A549 (cell line): ENCODE data around the gene ARHGDIA. TPM values are rescaled to one million over a fixed set of nuclear protein-coding genes. Genes with fewer than 3 reads are reported as not detected.

Source experiments
- ATAC-seq, 2 experiments: fragments of 200-7000 bp in 1 of 2; fragments of >200 bp in 1 of 2; cut with Nextera tagmentation in 1 of 2; cut with Tn5 transposase in 1 of 2; 3 replicates each; pipeline versions ENCODE4 v1.8.0 to v1.9.1; 2018 to 2020; ENCODE audit warnings: mild to moderate bottlenecking in 1 of 2, moderate library complexity in 1 of 2
- CTCF ChIA-PET: fragments of 300-600 bp; sonication (Branson Sonifier 250); formaldehyde crosslinking; extraction: SDS; loops from one replicate; lab custom pipeline; 2021; ENCODE audit warnings: antibody characterized with exemption, inconsistent platforms; lab: Yijun Ruan, JAX
- POLR2A ChIA-PET: fragments of 350-600 bp; formaldehyde crosslinking; extraction: SDS; loops from one replicate; lab custom pipeline; 2021; ENCODE audit warnings: antibody characterized with exemption, inconsistent platforms; lab: Yijun Ruan, JAX
- DNase-seq, 2 experiments: peaks; one replicate each; pipeline versions ENCODE4 v3.0.0 to v3.0.0-alpha.2; 2011 to 2016; ENCODE audit warnings: low read depth in 1 of 2, low spot score in 1 of 2
- FAIRE-seq: peaks from 2 replicates; lab custom pipeline; 2011; peaks lifted over from hg19 to GRCh38; lab: Jason Lieb, UNC
- H3K27ac ChIP-seq, 2 experiments: fragments of >200 bp; sonication (Bioruptor Twin); formaldehyde crosslinking; 3 replicates each; pipeline ENCODE4 v1.5.1; 2016 to 2017
- H3K4me1 ChIP-seq: fragments of >200 bp; sonication (Bioruptor Twin); formaldehyde crosslinking; 3 replicates; pipeline ENCODE4 v1.6.1; 2016
- H3K4me2 ChIP-seq: fragments of >200 bp; sonication (Bioruptor Twin); formaldehyde crosslinking; 3 replicates; pipeline ENCODE4 v1.6.1; 2016
- H3K4me3 ChIP-seq: fragments of >200 bp; sonication (Bioruptor Twin); formaldehyde crosslinking; 3 replicates; pipeline ENCODE4 v1.5.1; 2016
- H3K9me3 ChIP-seq: fragments of >200 bp; sonication (Bioruptor Twin); formaldehyde crosslinking; 3 replicates; pipeline ENCODE4 v1.6.1; 2016
- CBX8 ChIP-seq: fragments of 200-600 bp; sonication (generic); IDR thresholded peaks from 2 replicates; pipeline ENCODE4 v1.6.1; 2016
- CEBPB ChIP-seq, 2 experiments: fragments of >200 bp in 1 of 2; sonication (Bioruptor Twin) in 1 of 2; formaldehyde crosslinking in 1 of 2; IDR thresholded peaks; 2 replicates each; pipeline ENCODE4 v1.6.1; 2012 to 2016
- EHF ChIP-seq: fragments of 250-450 bp; sonication (Bioruptor Pico); IDR thresholded peaks from 2 replicates; pipeline ENCODE4 v1.5.0; 2020; ENCODE audit warnings: mild to moderate bottlenecking
- FOXS1 ChIP-seq: fragments of 250-450 bp; sonication (Bioruptor Pico); IDR thresholded peaks from 2 replicates; pipeline ENCODE4 v1.5.0; 2020; ENCODE audit warnings: mild to moderate bottlenecking, moderate library complexity
- HOXA7 ChIP-seq: fragments of 250-450 bp; sonication (Bioruptor Pico); IDR thresholded peaks from 2 replicates; pipeline ENCODE4 v1.5.0; 2020; ENCODE audit warnings: mild to moderate bottlenecking, moderate library complexity
- JUNB ChIP-seq: fragments of >200 bp; sonication (Bioruptor Twin); formaldehyde crosslinking; IDR thresholded peaks from 2 replicates; pipeline ENCODE4 v1.6.1; 2016
- KDM1A ChIP-seq: fragments of 200-600 bp; sonication (generic); IDR thresholded peaks from 2 replicates; pipeline ENCODE4 v1.6.1; 2016; ENCODE audit warnings: low read depth, mild to moderate bottlenecking
- KDM5A ChIP-seq: fragments of 200-600 bp; sonication (generic); IDR thresholded peaks from 2 replicates; pipeline ENCODE4 v1.6.1; 2016; ENCODE audit warnings: antibody characterized with exemption, mild to moderate bottlenecking
- MAZ ChIP-seq: fragments of 150-350 bp; IDR thresholded peaks from 2 replicates; pipeline ENCODE4 v1.6.1; 2014; ENCODE audit warnings: antibody characterized with exemption, low read depth, low read length, borderline replicate concordance
- MYC ChIP-seq: IDR thresholded peaks from 2 replicates; pipeline ENCODE4 v1.6.1; 2012; ENCODE audit warnings: mild to moderate bottlenecking, inconsistent platforms, low read length, improper control_type of control experiment, borderline replicate concordance
- NPAS2 ChIP-seq: fragments of 250-450 bp; sonication (Bioruptor Pico); IDR thresholded peaks from 2 replicates; pipeline ENCODE4 v1.8.0; 2022; ENCODE audit warnings: mild to moderate bottlenecking, moderate library complexity, borderline replicate concordance
- NR3C1 ChIP-seq: fragments of >200 bp; sonication (Bioruptor Twin); formaldehyde crosslinking; IDR thresholded peaks from 3 replicates; pipeline ENCODE4 v1.6.1; 2017
- POLR2AphosphoS2 ChIP-seq: conservative IDR thresholded peaks from 2 replicates; pipeline ENCODE4 v1.6.1; 2012; ENCODE audit warnings: low read length, improper control_type of control experiment, inconsistent platforms
- RCOR1 ChIP-seq: fragments of 150-350 bp; IDR thresholded peaks from 2 replicates; pipeline ENCODE4 v1.6.1; 2014; ENCODE audit warnings: antibody characterized with exemption, low read length, low read depth
- RNF2 ChIP-seq: fragments of 200-600 bp; sonication (generic); IDR thresholded peaks from 2 replicates; pipeline ENCODE4 v1.6.1; 2016; ENCODE audit warnings: low read depth, mild to moderate bottlenecking, antibody characterized with exemption, moderate library complexity, borderline replicate concordance
- SMC3 ChIP-seq: fragments of >200 bp; sonication (Bioruptor Twin); formaldehyde crosslinking; IDR thresholded peaks from 3 replicates; pipeline ENCODE4 v1.6.1; 2018; ENCODE audit warnings: inconsistent platforms
- SREBF2 ChIP-seq: fragments of 450-650 bp; IDR thresholded peaks from 2 replicates; pipeline ENCODE4 v1.6.1; 2014; ENCODE audit warnings: mild to moderate bottlenecking, moderate library complexity
- ZNF302 ChIP-seq: fragments of 250-450 bp; sonication (Bioruptor Pico); IDR thresholded peaks from 2 replicates; pipeline ENCODE4 v1.9.0; 2021; ENCODE audit warnings: inconsistent platforms, mild to moderate bottlenecking, moderate library complexity
- WGBS: methylation state at CpG from one replicate; pipeline ENCODE4 v1.1.6; 2017; ENCODE audit errors: missing lambda C conversion rate; 5-methylcytosine and 5-hydroxymethylcytosine counted together
- polyA plus RNA-seq, 4 experiments: library from polyadenylated mRNA; depleted of rRNA in 3 of 4; stranded (reverse); fragments of >200 nt; fragmentation: RNase III in 1 of 4; extraction: RNeasy Plus Mini Kit Qiagen cat#74134 plus additional on column Dnase treatment in 1 of 4; gene quantifications; 2 replicates in 3 of 4; 3 replicates in 1 of 4; pipeline ENCODE4 v1.2.3, GENCODE V29; 2011 to 2017
- TF ChIP-seq, protein P1 (sequence below): fragments of >200 bp; sonication (Bioruptor Twin); formaldehyde crosslinking; IDR thresholded peaks from 2 replicates; pipeline ENCODE4 v1.6.1; 2016
- TF ChIP-seq, protein P2 (sequence below): fragments of 450-650 bp; IDR thresholded peaks from 2 replicates; pipeline ENCODE4 v1.6.1; 2014; ENCODE audit warnings: antibody characterized with exemption
- TF ChIP-seq, protein P3 (sequence below): fragments of >200 bp; sonication (Bioruptor Twin); formaldehyde crosslinking; IDR thresholded peaks from 3 replicates; pipeline ENCODE4 v1.5.1; 2016
- TF ChIP-seq, protein P4 (sequence below): fragments of >200 bp; sonication (Bioruptor Twin); formaldehyde crosslinking; IDR thresholded peaks from 3 replicates; pipeline ENCODE4 v1.6.1; 2016
- TF ChIP-seq, protein P5 (sequence below): fragments of 250-450 bp; sonication (Bioruptor Pico); IDR thresholded peaks from 2 replicates; pipeline ENCODE4 v1.5.0; 2021; ENCODE audit warnings: mild to moderate bottlenecking, moderate library complexity, borderline replicate concordance

ARHGDIA gene
- polyA plus RNA-seq, 2 of the 4 experiments (the other 2 are of a cell fraction): 64.0 to 503 TPM

DNA sequence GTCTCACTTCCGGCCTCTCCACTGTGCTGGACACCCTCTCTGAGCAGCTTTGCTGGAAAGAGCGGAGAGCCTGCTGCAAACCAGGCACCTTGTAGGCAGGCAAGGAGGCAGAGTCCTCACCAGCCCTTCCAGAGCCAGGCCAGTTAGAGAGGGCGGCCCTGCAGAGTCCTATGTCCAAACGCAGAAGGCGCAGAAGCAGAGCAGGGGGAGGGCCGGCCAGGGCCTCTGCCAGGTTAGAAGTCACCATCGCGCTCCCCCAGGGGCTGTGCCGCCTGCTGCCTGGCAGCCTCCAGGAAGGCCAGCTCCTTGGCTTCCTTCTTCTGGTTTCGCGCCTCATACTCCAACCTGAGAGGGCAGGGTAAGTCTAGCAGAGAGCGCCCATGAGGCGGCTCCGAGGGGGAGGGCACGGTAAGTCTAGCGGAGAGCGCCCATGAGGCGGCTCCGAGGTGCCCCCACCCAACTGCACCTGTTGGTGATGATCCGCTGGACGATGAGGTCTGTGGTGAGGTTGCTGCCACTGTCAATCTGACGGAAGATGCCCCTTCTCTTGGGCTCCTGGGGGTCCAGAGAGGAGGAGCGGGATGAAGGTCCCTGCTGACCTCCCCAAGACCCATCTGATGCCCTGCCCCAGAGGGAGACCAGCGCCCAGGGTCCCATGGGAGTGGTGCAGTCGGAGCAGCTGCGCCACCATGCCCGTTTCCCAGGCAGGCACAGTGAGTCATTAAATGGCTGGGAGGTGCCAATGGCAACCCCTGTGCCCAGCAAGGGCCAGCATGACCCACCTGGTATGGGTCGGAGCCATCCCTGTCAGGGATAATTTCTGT is 33.7 kb upstream of the ARHGDIA start:
- ChIA-PET POLR2A (no interaction called here), CTCF (interaction anchor here (1.0 to 2.8 kb wide), 4 partner anchors 11 to 126 kb away, joined by 3 to 7 read pairs (median 5); partner anchors contain the start of gene MAFG)
- Histone ChIP-seq H3K9me3 (no peaks in the 10 kb centered on the region), H3K4me1 (peaks cover under 1% of the 10 kb centered on the region; the same call in 2 of the 3 replicates), H3K27ac (no peak overlapping the region), H3K4me3 (no peak overlapping the region), H3K4me2 (no peak overlapping the region)
- TF ChIP-seq MYC (no peak), CEBPB (IDR thresholded peaks at IDR 0.05) (no peak), EHF (CRISPR knock-in tag) (no peak), RCOR1 (no peak), KDM5A (no peak), NR3C1 (no peak)
- TF ChIP-seq, protein P1, sequence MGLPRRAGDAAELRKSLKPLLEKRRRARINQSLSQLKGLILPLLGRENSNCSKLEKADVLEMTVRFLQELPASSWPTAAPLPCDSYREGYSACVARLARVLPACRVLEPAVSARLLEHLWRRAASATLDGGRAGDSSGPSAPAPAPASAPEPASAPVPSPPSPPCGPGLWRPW: no peak
- TF ChIP-seq, protein P2, sequence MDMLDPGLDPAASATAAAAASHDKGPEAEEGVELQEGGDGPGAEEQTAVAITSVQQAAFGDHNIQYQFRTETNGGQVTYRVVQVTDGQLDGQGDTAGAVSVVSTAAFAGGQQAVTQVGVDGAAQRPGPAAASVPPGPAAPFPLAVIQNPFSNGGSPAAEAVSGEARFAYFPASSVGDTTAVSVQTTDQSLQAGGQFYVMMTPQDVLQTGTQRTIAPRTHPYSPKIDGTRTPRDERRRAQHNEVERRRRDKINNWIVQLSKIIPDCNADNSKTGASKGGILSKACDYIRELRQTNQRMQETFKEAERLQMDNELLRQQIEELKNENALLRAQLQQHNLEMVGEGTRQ: no peak
- FAIRE-seq (no peak), ATAC-seq (no peak), DNase-seq (no peak)
- WGBS: 88% methylated on average over 26 of the region's 28 CpGs

DNA sequence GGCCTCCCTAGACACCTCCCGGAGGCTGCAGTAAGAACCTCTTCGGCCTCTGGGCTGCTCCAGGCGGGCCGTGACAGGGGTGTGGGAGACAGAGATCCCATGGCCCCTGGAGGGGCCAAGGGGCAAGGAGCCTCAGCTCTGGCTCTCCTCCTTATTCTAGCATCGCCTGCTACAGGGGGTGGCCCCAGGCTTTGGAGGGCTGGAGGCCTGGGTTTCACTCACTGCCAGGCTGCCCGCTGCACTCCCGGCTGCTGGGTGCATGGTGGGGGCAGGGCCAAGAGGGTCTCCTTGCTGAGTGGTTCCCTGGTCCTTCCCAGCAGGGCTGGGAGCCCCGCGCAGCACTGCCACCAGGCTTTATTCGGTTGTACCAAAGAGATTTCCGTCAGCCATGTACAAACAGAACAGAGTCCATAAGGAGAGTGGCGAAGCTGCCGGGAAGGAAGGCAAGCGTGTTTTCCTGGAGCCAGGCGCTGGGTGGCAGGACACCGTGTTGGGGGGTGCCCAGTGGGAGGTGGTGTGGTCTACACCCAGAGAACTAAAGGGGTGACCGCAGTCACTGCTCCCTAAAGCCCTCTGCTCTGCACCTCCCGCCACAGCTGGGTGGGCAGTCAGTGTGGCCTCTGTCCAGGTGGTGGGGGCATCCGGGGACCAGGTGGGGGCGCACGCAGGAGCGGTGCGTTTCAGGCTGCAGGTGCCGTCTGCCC is 32.9 kb upstream of the ARHGDIA start:
- ChIA-PET CTCF (interaction anchor here (1.0 to 1.6 kb wide), 3 partner anchors 10 to 13 kb away, joined by 3 to 6 read pairs (median 4); no protein-coding TSS in a partner anchor), POLR2A (no interaction called here)
- Histone ChIP-seq H3K4me1 (peaks cover 9% of the 10 kb centered on the region), H3K9me3 (no peaks in the 10 kb centered on the region), H3K4me2 (no peak overlapping the region), H3K27ac (no peak overlapping the region), H3K4me3 (no peak overlapping the region)
- FAIRE-seq (no peak), ATAC-seq (no peak), DNase-seq (no peak)
- 88% methylated on average over 21 of the region's 24 CpGs for WGBS
- TF ChIP-seq SMC3: no peak
- TF ChIP-seq, protein P3, sequence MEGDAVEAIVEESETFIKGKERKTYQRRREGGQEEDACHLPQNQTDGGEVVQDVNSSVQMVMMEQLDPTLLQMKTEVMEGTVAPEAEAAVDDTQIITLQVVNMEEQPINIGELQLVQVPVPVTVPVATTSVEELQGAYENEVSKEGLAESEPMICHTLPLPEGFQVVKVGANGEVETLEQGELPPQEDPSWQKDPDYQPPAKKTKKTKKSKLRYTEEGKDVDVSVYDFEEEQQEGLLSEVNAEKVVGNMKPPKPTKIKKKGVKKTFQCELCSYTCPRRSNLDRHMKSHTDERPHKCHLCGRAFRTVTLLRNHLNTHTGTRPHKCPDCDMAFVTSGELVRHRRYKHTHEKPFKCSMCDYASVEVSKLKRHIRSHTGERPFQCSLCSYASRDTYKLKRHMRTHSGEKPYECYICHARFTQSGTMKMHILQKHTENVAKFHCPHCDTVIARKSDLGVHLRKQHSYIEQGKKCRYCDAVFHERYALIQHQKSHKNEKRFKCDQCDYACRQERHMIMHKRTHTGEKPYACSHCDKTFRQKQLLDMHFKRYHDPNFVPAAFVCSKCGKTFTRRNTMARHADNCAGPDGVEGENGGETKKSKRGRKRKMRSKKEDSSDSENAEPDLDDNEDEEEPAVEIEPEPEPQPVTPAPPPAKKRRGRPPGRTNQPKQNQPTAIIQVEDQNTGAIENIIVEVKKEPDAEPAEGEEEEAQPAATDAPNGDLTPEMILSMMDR: no peak
- TF ChIP-seq SREBF2: no peak
- no peak for TF ChIP-seq POLR2AphosphoS2
- TF ChIP-seq, protein P4, sequence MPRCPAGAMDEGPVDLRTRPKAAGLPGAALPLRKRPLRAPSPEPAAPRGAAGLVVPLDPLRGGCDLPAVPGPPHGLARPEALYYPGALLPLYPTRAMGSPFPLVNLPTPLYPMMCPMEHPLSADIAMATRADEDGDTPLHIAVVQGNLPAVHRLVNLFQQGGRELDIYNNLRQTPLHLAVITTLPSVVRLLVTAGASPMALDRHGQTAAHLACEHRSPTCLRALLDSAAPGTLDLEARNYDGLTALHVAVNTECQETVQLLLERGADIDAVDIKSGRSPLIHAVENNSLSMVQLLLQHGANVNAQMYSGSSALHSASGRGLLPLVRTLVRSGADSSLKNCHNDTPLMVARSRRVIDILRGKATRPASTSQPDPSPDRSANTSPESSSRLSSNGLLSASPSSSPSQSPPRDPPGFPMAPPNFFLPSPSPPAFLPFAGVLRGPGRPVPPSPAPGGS: no peak
- no peak for TF ChIP-seq HOXA7 (CRISPR knock-in tag)
- TF ChIP-seq, protein P5, sequence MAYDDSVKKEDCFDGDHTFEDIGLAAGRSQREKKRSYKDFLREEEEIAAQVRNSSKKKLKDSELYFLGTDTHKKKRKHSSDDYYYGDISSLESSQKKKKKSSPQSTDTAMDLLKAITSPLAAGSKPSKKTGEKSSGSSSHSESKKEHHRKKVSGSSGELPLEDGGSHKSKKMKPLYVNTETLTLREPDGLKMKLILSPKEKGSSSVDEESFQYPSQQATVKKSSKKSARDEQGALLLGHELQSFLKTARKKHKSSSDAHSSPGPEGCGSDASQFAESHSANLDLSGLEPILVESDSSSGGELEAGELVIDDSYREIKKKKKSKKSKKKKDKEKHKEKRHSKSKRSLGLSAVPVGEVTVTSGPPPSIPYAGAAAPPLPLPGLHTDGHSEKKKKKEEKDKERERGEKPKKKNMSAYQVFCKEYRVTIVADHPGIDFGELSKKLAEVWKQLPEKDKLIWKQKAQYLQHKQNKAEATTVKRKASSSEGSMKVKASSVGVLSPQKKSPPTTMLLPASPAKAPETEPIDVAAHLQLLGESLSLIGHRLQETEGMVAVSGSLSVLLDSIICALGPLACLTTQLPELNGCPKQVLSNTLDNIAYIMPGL (CRISPR knock-in tag): no peak
- TF ChIP-seq RNF2: no peak
- no peak for TF ChIP-seq JUNB
- TF ChIP-seq, protein P1: no peak
- TF ChIP-seq NPAS2 (CRISPR knock-in tag): no peak
- TF ChIP-seq MAZ: no peak
- TF ChIP-seq NR3C1: no peak
- no peak for TF ChIP-seq KDM1A
- TF ChIP-seq CBX8: no peak
- no peak for TF ChIP-seq ZNF302 (CRISPR knock-in tag)
- TF ChIP-seq CEBPB (IDR thresholded peaks at IDR 0.05): no peak
- no peak for TF ChIP-seq FOXS1
- TF ChIP-seq RCOR1: no peak
